H1 (cell line): ENCODE measurements around the gene POLR3A. TPM values are rescaled to one million over a fixed set of nuclear protein-coding genes. Genes with fewer than 3 reads are reported as not detected.

Source experiments
- YY1 ChIP-seq: IDR thresholded peaks from 2 replicates; pipeline ENCODE4 v1.6.1; 2011; ENCODE audit warnings: low read depth, mild to moderate bottlenecking, low read length
- polyA plus RNA-seq, 7 experiments: library from polyadenylated mRNA; depleted of rRNA in 3 of 7; stranded (reverse) in 5 of 7; unstranded in 2 of 7; fragments of >200 nt in 5 of 7; fragments of 200-250 nt in 2 of 7; gene quantifications; 1 replicate in 5 of 7; 2 replicates in 1 of 7; 4 replicates in 1 of 7; pipeline versions ENCODE4 v1.2.1 to v1.2.3, GENCODE V29; 2011 to 2013; ENCODE audit warnings: missing spikeins in 2 of 7, mixed read lengths in 2 of 7
- total RNA-seq: library from RNA; stranded (reverse); fragmentation: NEBNext Ultra II Directional; extraction: Animal tissue kit (Norgen Biotek cat#: 25700); gene quantifications from 2 replicates; pipeline ENCODE4 v1.2.1, GENCODE V29; 2021

The POLR3A gene
- total and polyA plus RNA-seq, 2 of the 8 experiments (the other 6 are each of a cell fraction or from before 2014, with no cell fraction given), result 11.3 to 38.6 TPM

DNA sequence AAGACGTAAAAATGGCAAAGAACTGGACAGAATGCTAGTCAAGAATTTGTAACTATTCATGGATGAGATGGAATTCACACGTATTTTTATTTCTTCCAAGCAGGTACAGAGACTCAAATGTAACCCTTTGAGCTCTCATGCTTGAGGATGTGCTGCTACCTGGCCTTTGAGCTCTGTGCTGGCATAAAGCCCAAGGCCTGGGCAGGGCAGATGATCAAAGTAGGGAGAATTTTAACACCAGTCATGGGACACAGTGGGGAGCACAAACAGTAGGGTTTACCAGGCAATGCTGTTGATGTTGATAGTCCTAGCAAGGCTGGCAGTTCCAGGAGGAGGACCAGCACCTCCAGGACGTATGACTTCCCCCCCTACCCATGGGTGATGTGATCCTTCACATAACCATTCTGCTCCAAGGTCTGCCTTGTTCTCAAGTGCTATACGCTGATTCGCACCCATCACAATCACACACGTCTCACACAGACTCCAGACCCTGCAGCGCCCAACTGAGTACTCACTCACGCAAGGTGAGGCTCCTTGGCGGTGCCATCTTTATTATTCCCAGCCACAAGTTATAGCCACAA is 54.1 kb downstream of the POLR3A start (continued):
- no peak for TF ChIP-seq YY1
- TF ChIP-seq, all 59 proteins: peak for 0
